Neural progenitor cell (in vitro differentiated cells): ENCODE results near the gene MT1X. TPM values are rescaled to one million over a fixed set of nuclear protein-coding genes. Genes with fewer than 3 reads are reported as not detected.

Experiments used
- DNase-seq: peaks from one replicate; pipeline ENCODE4 v3.0.0-alpha.2; 2016; ENCODE audit warnings: low spot score
- H2AFZ ChIP-seq: fragments of 200-600 bp; sonication (generic); replicated peaks from 2 replicates; pipeline ENCODE4 v1.6.1; 2016; ENCODE audit warnings: antibody characterized with exemption
- H3F3A ChIP-seq: fragments of 200-600 bp; sonication (generic); 2 replicates; pipeline ENCODE4 v1.6.1; 2016; ENCODE audit warnings: antibody characterized with exemption, low read depth
- H3K27ac ChIP-seq: fragments of 200-600 bp; sonication (generic); 2 replicates; pipeline ENCODE4 v1.5.1; 2016; ENCODE audit warnings: mild to moderate bottlenecking
- H3K27me3 ChIP-seq: fragments of 200-600 bp; sonication (generic); 2 replicates; pipeline ENCODE4 v1.6.1; 2016; ENCODE audit warnings: mild to moderate bottlenecking, moderate library complexity
- H3K36me3 ChIP-seq: fragments of 200-600 bp; sonication (generic); 2 replicates; pipeline ENCODE4 v1.5.1; 2016
- H3K4me1 ChIP-seq: fragments of 200-600 bp; sonication (generic); 2 replicates; pipeline ENCODE4 v1.6.1; 2016; ENCODE audit warnings: mixed run types
- H3K4me2 ChIP-seq: fragments of 200-600 bp; sonication (generic); 2 replicates; pipeline ENCODE4 v1.6.1; 2016
- H3K4me3 ChIP-seq: fragments of 200-600 bp; sonication (generic); 2 replicates; pipeline ENCODE4 v1.5.1; 2016
- H3K79me2 ChIP-seq: fragments of 200-600 bp; sonication (generic); 2 replicates; pipeline ENCODE4 v1.6.1; 2016; ENCODE audit warnings: low read depth
- H3K9ac ChIP-seq: fragments of 200-600 bp; sonication (generic); 2 replicates; pipeline ENCODE4 v1.6.1; 2016
- H3K9me3 ChIP-seq: fragments of 200-600 bp; sonication (generic); 2 replicates; pipeline ENCODE4 v1.5.1; 2016; ENCODE audit warnings: low read depth
- H4K20me1 ChIP-seq: fragments of 200-600 bp; sonication (generic); 2 replicates; pipeline ENCODE4 v1.6.1; 2016; ENCODE audit warnings: low read depth
- H3K27ac Mint-ChIP-seq: 3 replicates; pipeline ENCODE4 v1.8.0; 2021; ENCODE audit warnings: mixed read lengths
- H3K27me3 Mint-ChIP-seq: 2 replicates; pipeline ENCODE4 v1.8.0; 2022; ENCODE audit warnings: low read depth, mild to moderate bottlenecking, inconsistent platforms, moderate library complexity, mixed read lengths; ENCODE audit not compliant: insufficient read depth
- H3K36me3 Mint-ChIP-seq: 3 replicates; pipeline ENCODE4 v1.8.0; 2021; ENCODE audit warnings: mixed read lengths
- H3K4me1 Mint-ChIP-seq: 3 replicates; pipeline ENCODE4 v1.8.0; 2021; ENCODE audit warnings: mixed read lengths
- H3K4me3 Mint-ChIP-seq: 3 replicates; pipeline ENCODE4 v1.8.0; 2021; ENCODE audit warnings: mild to moderate bottlenecking, moderate library complexity, mixed read lengths
- H3K9me3 Mint-ChIP-seq: 3 replicates; pipeline ENCODE4 v1.8.0; 2020; ENCODE audit warnings: mixed read lengths
- EZH2 ChIP-seq: fragments of 200-600 bp; sonication (generic); IDR thresholded peaks from 2 replicates; pipeline ENCODE4 v1.6.1; 2017; ENCODE audit warnings: antibody characterized with exemption, mild to moderate bottlenecking, moderate library complexity
- EZH2phosphoT487 ChIP-seq: fragments of 200-600 bp; sonication (generic); IDR thresholded peaks from 2 replicates; pipeline ENCODE4 v1.6.1; 2017; ENCODE audit warnings: antibody characterized with exemption
- total RNA-seq: library from RNA; depleted of rRNA; stranded (reverse); fragments of >200 nt; gene quantifications from 2 replicates; pipeline ENCODE4 v1.2.3, GENCODE V29; 2015; ENCODE audit warnings: low replicate concordance
- TF ChIP-seq, protein P1 (sequence below): fragments of 200-600 bp; sonication (generic); IDR thresholded peaks from 2 replicates; pipeline ENCODE4 v1.5.1; 2017; ENCODE audit warnings: antibody characterized with exemption, mild to moderate bottlenecking

The MT1X gene
- total RNA-seq, 1 donor from 2014 or later = not detected

DNA sequence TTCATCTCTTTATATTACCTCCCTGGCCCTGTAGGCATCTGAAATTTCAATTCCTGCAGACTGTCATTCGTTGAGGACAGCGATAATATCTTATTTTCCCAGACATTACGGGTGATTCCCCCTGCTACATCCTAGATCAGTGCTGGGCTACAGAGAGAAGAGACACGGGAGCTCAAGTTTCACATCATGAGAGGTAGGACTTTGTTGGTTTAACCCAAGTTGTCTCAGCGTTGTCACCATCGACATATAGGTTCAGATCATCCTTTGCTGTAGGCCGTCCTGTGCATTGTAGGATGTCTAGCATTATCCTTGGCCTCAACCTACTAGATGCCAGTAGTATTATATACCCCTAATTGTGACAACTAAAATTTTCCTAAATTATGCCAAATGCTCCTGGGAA is 19.3 kb downstream of the MT1X start:
- Histone ChIP-seq H3K27me3 (no peaks in the 10 kb centered on the region), H3K4me3 (no peak overlapping the region), H3K79me2 (no peaks in the 10 kb centered on the region), H3K4me2 (no peak overlapping the region), H2AFZ (no peak overlapping the region), H3F3A (no peaks in the 10 kb centered on the region), H4K20me1 (no peaks in the 10 kb centered on the region), H3K9me3 (no peaks in the 10 kb centered on the region), H3K27ac (no peak overlapping the region), H3K4me1 (no peaks in the 10 kb centered on the region), H3K9ac (no peak overlapping the region), H3K36me3 (no peaks in the 10 kb centered on the region)
- Mint-ChIP-seq H3K36me3 (no peaks in the 10 kb centered on the region), H3K27ac (no peak overlapping the region), H3K9me3 (peaks cover 9% of the 10 kb centered on the region), H3K27me3 (peaks cover 4% of the 10 kb centered on the region), H3K4me1 (peaks cover 5% of the 10 kb centered on the region), H3K4me3 (no peak overlapping the region)
- DNase-seq = no peak
- TF ChIP-seq EZH2 (peak; percentile 11), EZH2phosphoT487 (no peak)

DNA sequence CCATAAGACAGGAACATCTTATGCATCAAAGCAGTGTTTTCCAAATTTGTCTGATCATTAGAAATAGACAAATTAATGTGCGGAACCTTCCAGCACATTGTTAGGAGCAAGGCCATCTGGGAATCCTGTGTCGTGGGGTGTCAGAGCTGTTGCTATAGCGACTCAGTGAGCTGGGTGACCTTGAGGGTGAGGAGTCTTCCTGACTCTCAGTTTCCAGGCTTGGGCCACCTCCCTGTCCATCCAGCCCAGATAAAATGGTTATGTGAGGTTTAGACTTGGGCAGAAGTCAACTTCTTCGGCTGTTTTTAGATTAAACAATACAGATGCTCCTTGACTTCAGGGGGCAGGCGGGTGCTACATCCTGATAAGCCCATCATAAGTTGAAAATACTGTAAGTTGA is 20.6 kb downstream of the MT1X start:
- peaks cover 1% of the 10 kb centered on the region for H3K9me3 Mint-ChIP-seq
- H3K4me1 Mint-ChIP-seq = peaks cover 5% of the 10 kb centered on the region
- TF ChIP-seq, protein P1, sequence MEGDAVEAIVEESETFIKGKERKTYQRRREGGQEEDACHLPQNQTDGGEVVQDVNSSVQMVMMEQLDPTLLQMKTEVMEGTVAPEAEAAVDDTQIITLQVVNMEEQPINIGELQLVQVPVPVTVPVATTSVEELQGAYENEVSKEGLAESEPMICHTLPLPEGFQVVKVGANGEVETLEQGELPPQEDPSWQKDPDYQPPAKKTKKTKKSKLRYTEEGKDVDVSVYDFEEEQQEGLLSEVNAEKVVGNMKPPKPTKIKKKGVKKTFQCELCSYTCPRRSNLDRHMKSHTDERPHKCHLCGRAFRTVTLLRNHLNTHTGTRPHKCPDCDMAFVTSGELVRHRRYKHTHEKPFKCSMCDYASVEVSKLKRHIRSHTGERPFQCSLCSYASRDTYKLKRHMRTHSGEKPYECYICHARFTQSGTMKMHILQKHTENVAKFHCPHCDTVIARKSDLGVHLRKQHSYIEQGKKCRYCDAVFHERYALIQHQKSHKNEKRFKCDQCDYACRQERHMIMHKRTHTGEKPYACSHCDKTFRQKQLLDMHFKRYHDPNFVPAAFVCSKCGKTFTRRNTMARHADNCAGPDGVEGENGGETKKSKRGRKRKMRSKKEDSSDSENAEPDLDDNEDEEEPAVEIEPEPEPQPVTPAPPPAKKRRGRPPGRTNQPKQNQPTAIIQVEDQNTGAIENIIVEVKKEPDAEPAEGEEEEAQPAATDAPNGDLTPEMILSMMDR = no peak
- TF ChIP-seq EZH2phosphoT487 (no peak), EZH2 (no peak)

DNA sequence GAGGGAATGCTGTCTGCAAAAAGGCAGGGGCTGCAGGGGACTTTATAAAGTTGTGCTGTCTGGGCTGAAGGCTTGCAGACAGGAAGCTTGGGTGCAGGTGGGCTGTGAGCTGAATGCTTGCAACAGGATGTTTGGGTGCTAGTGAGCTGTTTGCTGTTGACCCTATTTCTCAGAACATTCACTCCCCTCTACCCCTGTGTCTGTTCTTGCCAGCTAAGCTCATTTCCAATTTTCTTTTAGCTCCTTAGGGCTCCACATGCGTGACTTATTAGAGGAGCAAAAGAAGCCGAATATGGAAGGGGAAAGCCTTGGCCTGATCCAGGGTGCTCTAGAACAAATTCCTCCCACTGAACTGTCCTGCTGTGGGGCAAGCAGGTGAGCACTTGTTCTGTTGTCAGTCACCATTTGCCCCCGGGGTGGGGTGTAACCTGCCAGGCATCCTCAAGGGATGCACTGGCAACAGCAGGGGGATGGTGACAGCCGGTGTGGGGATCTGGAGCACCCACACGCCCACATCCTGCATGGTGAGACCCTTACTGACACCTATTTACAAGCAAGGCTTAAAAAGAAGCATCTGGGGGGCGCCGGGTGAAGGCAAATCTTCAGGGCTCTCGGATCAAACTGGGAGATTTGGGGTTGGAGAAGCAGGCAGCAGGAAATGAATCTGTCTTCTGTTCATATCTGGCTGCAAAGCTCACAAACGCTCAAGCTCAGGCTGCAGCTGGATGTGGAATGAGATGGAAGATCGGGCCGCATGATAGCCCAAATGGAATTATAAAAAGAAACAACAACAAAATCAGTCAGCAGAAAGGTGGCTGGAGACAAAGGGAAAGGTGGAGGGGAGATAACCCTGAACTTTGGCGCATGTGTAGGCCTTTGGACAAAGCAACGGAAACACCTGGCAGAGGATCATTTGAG is 26.5 kb downstream of the MT1X start:
- H3K4me2 ChIP-seq = no peak overlapping the region
- no peak overlapping the region for H3K9ac ChIP-seq
- no peaks in the 10 kb centered on the region for H3F3A ChIP-seq

More for the DNA sequence above, 20.6 kb downstream of the MT1X start:
- H3K36me3 Mint-ChIP-seq = no peaks in the 10 kb centered on the region
- no peak for DNase-seq
- peaks cover 3% of the 10 kb centered on the region for H3K27me3 Mint-ChIP-seq
- no peaks in the 10 kb centered on the region for H3K4me1 ChIP-seq
- no peak overlapping the region for H3K4me3 Mint-ChIP-seq
- no peaks in the 10 kb centered on the region for H3F3A ChIP-seq
- H4K20me1 ChIP-seq = no peaks in the 10 kb centered on the region
- no peak overlapping the region for H2AFZ ChIP-seq
- no peaks in the 10 kb centered on the region for H3K27me3 ChIP-seq
- no peaks in the 10 kb centered on the region for H3K36me3 ChIP-seq
- H3K79me2 ChIP-seq = no peaks in the 10 kb centered on the region
- no peaks in the 10 kb centered on the region for H3K9me3 ChIP-seq
- no peak overlapping the region for H3K4me3 ChIP-seq
- H3K9ac ChIP-seq = no peak overlapping the region
- no peak overlapping the region for H3K4me2 ChIP-seq
- no peak overlapping the region for H3K27ac Mint-ChIP-seq
- no peak overlapping the region for H3K27ac ChIP-seq

More for the DNA sequence above, 26.5 kb downstream of the MT1X start:
- TF ChIP-seq, protein P1 = no peak
- TF ChIP-seq EZH2 (no peak), EZH2phosphoT487 (no peak)
- H3K36me3 ChIP-seq = no peaks in the 10 kb centered on the region
- no peaks in the 10 kb centered on the region for H3K4me1 ChIP-seq
- Mint-ChIP-seq H3K4me1 (no peaks in the 10 kb centered on the region), H3K36me3 (no peaks in the 10 kb centered on the region), H3K4me3 (no peak overlapping the region), H3K27me3 (peaks cover 6% of the 10 kb centered on the region), H3K9me3 (no peaks in the 10 kb centered on the region), H3K27ac (no peak overlapping the region)
- no peak for DNase-seq
- no peaks in the 10 kb centered on the region for H3K27me3 ChIP-seq
- no peak overlapping the region for H2AFZ ChIP-seq
- no peaks in the 10 kb centered on the region for H3K79me2 ChIP-seq
- H3K27ac ChIP-seq = no peak overlapping the region
- no peak overlapping the region for H3K4me3 ChIP-seq
- H4K20me1 ChIP-seq = no peaks in the 10 kb centered on the region
- no peaks in the 10 kb centered on the region for H3K9me3 ChIP-seq
